ENCODE measurements around the gene MIGA2. TPM values are rescaled to one million over a fixed set of nuclear protein-coding genes. Genes with fewer than 3 reads are reported as not detected.

MIGA2 gene
- total and polyA plus RNA-seq, 2 of the 4 experiments (the other 2 are of a cell fraction): 12.5 to 25.3 TPM

GRCh38 chr9:129077236-129077635 is 40.8 kb downstream of the MIGA2 start:
- Histone ChIP-seq H2BK5ac (ENCODE audit: low read depth, low read length, poor library complexity, severe bottlenecking) (no peak overlapping the region), H3K4ac (ENCODE audit: low read depth, low read length) (no peak overlapping the region), H4K20me1 (ENCODE audit: insufficient read depth, low read length) (no peaks in the 10 kb centered on the region), H3K4me2 (ENCODE audit: low read depth, low read length) (no peak overlapping the region), H3K4me3 (ENCODE audit: insufficient read depth, low read depth, low read length) (no peak overlapping the region), H2AK9ac (replicated peaks; ENCODE audit: low read depth, low read length, poor library complexity) (no peak overlapping the region), H2BK15ac (ENCODE audit: low read depth, low read length) (no peak overlapping the region), H2BK120ac (ENCODE audit: low read depth, low read length) (no peak overlapping the region), H3K9ac (ENCODE audit: low read depth, low read length) (no peak overlapping the region), H2BK20ac (ENCODE audit: low read depth, low read length) (no peak overlapping the region), H3K14ac (replicated peaks; ENCODE audit: low read depth, low read length) (no peak overlapping the region), H3K9me1 (ENCODE audit: insufficient read depth, low read length) (peaks cover 2% of the 10 kb centered on the region; the same call in 1 of the 2 replicates), H4K91ac (ENCODE audit: insufficient read depth, low read depth, low read length) (no peak overlapping the region), H3K18ac (ENCODE audit: low read depth, low read length) (no peak overlapping the region), H3K79me1 (ENCODE audit: low read depth in 1 of 2, low read length in 2 of 2) (peaks cover 9 to 19% of the 10 kb centered on the region in 2 experiments; a peak in 3 of 4 replicates), H3K36me3 (ENCODE audit: control insufficient read depth, insufficient read depth, low read length) (no peaks in the 10 kb centered on the region), H3K9me3 (ENCODE audit: control insufficient read depth, insufficient read depth, low read length) (no peaks in the 10 kb centered on the region), H3K56ac (ENCODE audit: extremely low read depth, insufficient read depth, low read length) (no peak overlapping the region), H3K27me3 (ENCODE audit: control insufficient read depth, insufficient read depth, low read length) (no peaks in the 10 kb centered on the region), H4K5ac (ENCODE audit: low read depth, low read length) (no peak overlapping the region), H3K27ac (ENCODE audit: insufficient read depth, low read length) (no peak overlapping the region), H2AFZ (replicated peaks; ENCODE audit: low read length, poor library complexity) (no peak overlapping the region), H4K8ac (ENCODE audit: low read depth in 2 of 2, low read length in 2 of 2) (no peak overlapping the region), H3K23ac (ENCODE audit: low read depth, low read length) (no peak overlapping the region), H2AK5ac (ENCODE audit: low read depth, low read length) (no peak overlapping the region), H3K4me1 (ENCODE audit: control insufficient read depth, insufficient read depth, low read length) (peaks cover 7% of the 10 kb centered on the region; the same call in 1 of the 2 replicates)
- in situ Hi-C loops (cut with MboI; ENCODE audit: low sequenced_read_pairs): no loop called here
- no TSS peak for BruUV-seq (replicated peaks)
- POLR2A ChIA-PET (ENCODE audit: unreplicated experiment): no interaction called here
- intact Hi-C loops (cut with micrococcal nuclease): no loop called here
- CTCF ChIA-PET: no interaction called here
- ATAC-seq (ENCODE audit: low read depth) (no peak), DNase-seq (no peak)
- dilution Hi-C loops (cut with HindIII; ENCODE audit: low sequenced_read_pairs, unreplicated experiment): no loop called here
- TF ChIP-seq CTCF (conservative IDR thresholded peaks at IDR 0.05; ENCODE audit: low read depth, low read length): no peak
- no peak for TF ChIP-seq POLR2A (IDR thresholded peaks at IDR 0.05; ENCODE audit: low read depth, low read length)
- no peak for TF ChIP-seq MAZ (IDR thresholded peaks at IDR 0.05; ENCODE audit: borderline replicate concordance, low read depth, low read length)
- WGBS, 2 experiments (ENCODE audit: extremely low coverage in 2 of 2, insufficient read length in 1 of 2): 100% methylated on average over 1 of the region's 10 CpGs; no CpG with 5 or more reads in 1 of the 2 experiments

Measured in IMR-90 (cell line).